ENCODE measurements around the gene PCCA.

Gene PCCA

GRCh38 chr13:100532090-100532766 lies 443.3 kb downstream of the PCCA start:
- DNase-seq = no peak

DNA sequence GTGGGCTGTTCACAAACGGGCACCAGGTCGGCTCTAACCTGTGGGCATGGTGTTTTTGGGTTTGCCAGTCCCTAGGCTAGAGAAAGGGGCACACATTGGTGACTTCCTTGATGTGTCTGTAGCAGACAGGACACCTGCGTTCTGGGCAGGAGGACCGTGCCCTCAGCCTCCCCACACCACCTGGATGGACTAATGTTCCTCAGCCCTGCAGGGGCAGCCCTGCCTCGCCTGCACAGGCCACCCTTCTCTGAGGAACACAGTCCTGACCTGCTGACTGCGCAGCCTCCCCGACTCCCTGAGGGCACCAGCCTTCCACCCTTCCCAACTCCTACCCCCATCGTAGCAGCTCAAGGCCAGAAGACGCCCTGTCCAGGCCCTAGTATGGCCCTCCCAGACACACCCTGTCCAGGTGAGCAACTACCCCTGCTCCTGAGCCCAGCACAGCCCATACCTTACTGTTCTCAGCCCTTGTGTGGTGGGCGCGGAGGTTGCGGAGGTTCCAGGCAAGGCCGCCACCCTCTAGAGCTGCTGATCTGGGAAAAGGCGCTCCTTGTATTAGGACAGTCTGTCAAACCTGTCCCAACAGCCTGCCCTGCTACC lies 444.0 kb downstream of the PCCA start:
- DNase-seq = no peak

DNA sequence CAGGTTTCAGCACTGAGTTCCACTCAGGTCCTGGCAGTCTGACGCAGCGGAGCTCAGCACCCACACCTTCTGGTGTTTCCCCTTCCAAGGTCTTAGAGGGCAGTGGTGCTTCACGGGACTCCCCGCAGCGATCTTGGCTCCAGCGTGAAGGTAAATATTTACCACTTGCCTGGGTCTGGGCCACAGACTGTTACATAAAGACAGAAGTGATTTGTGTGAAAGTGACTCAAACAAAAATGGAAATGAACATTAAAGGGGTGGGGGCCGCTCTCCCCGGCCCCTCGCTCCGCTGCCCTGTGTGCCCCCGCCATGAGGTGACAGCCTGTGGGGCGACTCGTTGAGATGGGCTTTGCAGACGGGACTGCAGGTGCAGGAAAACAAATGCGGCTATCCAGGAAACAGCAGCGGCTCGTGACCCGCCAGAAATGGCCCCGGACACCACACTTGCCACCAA lies 444.7 kb downstream of the PCCA start:
- no peak for DNase-seq

DNA sequence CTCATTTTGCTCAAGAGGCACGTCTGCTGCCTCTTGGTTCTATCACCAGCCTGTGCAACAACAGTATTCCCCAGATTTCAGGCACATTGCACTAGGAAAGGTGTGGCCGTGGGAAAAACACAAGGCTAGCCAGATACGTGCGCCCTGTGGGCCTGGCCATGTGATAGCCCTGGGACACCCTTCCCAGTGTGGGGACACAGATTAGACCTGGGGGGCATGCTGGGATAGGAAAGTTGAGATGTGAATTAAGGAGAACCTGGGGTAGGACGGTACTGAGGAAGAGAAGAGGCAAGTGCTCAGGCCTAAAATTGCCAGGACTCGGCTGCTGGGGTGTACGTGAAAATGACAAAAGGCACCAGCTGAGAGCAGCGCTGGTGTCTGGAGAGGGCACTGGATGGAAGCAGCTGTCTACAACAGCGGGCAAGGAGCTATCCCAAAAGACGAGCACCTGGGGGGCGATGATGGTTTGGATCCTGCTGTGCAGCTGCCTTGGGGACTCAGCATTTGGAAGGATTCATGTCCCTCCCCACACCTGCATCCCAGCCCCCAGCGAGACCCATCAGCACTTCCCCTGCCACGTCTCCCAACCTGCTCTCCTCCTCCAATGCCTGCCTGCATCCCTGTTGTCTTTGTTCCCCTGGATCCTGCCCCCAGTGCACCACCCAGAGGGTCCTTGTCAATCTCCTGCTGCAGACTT lies 445.4 kb downstream of the PCCA start:
- no peak for DNase-seq

DNA sequence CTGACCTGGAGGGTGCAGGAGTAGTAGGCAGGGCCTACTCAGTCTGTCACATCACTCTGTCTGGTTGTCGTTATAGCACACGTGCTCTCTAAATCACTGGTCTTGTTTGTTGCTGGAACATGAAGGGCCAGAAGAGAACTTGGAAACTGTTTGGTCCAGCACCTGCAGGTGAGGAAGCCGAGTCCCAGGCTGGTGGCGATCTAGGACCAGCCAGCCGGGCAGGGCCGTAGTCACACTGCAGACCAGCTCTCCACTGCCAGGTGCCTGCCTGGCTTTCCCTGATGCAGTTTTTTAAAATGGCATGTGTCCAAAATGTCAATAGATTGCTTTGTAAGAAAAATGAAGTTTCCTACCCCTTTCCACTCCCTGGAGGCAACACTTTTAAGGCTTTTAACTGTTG lies 446.0 kb downstream of the PCCA start:
- no peak for DNase-seq

- no peak for DNase-seq
These were observed 446.7 kb downstream of the PCCA start for GRCh38 chr13:100535426-100536135.

DNA sequence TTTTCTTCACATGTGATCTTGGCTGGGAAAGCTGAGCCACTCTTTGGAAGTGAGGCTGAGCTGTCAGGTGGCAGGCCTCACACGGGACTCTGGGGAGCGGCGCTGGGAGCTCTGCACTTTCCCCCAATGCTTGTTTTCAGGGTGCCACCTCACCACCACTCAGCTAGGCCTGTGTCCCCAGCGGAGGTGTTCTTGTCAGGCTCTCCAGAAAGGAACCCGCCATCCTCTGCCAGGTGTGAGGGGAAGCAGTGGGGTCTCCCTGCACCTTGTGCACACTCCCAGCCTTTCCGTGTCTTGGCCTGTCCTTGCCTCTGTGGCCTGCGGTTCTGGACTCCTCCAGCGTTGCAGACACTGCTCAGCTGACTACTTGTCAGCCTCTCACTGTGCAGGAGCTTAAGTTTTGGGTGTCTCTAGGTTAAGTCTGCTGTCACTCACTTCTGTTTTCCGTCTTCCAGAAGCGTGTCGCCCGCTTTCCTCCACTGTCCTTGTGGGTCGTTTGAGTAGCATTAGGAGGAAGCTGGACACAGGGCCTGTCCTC lies 447.8 kb downstream of the PCCA start:
- DNase-seq = no peak

DNA sequence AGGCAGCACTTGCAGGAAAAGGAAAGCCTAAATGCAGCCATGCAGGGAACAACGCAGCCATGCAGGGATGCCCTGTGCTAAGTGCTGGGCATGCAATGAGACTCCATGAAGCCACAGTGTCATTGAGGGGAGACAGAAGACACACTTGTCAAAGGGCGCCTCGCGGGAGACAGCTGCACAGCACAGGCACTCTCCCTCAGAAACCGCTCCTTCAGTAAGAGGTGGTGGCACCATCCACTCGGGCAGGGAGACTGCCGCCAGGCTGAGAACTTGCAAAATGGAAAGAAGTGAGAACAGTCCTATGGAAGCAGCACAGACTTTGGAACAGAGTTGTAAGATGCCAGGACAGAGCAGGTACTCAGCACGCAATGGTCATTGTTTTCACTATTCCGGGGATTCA lies 448.6 kb downstream of the PCCA start:
- DNase-seq = no peak

- no peak for DNase-seq
These were observed 449.1 kb downstream of the PCCA start for GRCh38 chr13:100537951-100538462.

GRCh38 chr13:100540621-100541020 lies 451.7 kb downstream of the PCCA start:
- DNase-seq = no peak

DNA sequence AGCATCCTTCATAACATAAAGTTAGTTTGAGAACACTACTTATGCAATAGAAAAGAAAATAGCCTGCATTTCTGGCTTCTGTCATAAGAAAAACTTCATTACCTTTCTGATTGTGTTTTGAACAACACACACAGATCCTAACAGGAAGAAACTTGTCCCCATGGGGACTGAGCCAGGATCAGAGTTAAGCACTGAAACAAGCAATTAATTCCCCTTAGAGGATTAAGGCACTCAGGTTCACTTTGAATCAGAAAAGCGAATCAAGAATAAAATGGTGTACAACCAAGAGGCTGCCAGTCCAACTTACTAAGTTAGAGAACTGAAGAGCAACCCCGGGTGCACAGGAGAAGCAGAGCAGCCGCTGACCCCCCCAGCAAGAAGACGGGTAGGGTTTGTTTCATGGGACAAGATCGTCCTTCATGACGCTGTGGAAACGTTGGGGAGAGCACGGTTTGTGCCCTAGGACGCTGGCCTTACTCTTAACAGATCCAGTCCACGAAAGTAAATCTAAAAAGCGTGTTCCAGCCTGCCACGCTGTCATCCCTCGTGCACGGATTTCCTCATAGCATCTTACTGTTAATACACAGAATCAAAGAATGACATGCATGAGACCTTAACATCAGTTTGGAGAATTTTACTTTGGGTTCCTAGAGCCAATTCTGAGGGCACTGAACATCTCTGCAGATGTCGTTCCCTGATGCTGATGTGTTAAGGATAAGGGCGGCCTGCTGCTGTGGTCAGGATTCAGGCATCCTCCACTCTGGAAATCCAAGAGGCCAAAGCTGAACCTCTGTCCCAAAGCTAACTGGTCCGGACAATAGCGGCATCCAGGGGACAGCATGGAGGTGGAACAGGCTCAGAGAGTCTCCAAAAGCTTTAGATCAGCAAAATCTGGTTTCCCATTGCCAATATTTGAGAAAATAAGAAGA lies 453.3 kb downstream of the PCCA start:
- no peak for DNase-seq

DNA sequence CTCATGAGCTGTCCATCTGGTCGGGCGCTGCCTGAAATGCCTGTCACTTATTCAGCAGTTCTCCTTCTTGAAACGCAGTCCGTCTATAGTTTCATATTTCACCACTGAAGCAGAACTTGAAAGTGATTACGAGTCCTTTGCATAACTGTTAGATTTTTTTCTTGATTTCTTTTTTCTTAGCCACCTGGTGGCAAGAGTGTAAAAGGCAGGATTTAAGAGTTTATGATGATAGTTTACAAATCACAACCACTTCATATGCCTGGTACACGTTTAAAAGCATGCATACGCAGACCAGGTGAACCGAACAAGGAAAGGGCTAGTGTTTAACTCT lies 453.9 kb downstream of the PCCA start:
- DNase-seq = no peak

- DNase-seq = no peak
These were observed 455.1 kb downstream of the PCCA start for GRCh38 chr13:100543872-100544602.

DNA sequence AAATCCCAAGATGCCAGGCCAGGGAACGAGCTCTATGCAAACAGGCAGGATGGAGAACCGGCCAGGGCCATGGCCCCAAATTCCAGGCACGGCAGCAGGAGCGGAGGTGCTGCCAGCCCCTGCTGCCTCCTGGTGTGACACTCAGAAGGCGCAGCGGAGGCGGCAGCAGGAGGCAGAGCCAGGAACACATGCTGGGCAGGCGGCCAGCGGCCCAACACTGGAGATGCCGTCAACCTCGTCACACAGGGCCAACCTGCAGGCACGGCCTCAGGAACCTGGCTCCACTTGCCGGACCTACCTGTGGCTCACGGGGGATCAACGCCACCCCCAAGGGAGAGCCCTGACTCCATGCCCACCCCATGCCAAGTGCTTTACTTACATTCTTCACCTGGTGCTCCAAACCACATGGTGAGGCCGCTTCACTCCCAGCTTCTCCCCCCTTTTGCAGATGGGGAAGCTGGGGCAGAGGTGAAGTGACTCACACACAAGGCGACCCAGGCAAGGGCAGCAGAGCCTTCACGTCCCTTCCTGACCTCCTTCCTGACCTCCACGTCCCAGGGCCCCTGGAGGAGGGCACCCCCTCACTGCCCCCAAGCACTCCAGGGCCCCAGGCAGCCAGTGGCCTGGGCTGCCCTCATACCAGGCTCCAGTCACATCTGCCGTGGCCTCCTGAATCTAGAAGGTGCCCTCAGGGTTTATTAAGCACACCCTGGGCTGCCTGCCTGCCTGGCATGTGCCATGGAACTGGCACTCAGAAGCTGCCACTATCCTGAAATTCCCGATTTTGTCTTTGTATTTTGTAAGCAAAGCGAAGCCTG lies 456.2 kb downstream of the PCCA start:
- no peak for DNase-seq

DNA sequence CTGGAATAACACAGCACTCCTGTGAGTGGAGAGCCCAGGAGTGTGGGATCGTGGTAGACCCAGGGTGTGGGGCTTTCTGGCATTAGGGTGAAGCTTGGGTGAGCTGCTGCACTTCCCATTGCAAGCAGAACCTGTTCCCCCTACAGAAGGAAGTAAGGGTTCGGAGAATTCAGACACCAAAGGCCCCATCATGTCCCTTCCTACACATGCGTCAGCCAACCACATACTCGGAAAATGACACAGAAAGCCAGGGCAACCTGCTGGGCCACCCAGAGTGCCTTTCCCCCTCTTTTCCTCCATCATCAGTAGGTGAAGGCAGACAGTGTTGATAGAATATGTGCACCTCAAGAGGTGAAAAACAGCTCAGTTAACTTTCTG lies 456.8 kb downstream of the PCCA start:
- DNase-seq = no peak

DNA sequence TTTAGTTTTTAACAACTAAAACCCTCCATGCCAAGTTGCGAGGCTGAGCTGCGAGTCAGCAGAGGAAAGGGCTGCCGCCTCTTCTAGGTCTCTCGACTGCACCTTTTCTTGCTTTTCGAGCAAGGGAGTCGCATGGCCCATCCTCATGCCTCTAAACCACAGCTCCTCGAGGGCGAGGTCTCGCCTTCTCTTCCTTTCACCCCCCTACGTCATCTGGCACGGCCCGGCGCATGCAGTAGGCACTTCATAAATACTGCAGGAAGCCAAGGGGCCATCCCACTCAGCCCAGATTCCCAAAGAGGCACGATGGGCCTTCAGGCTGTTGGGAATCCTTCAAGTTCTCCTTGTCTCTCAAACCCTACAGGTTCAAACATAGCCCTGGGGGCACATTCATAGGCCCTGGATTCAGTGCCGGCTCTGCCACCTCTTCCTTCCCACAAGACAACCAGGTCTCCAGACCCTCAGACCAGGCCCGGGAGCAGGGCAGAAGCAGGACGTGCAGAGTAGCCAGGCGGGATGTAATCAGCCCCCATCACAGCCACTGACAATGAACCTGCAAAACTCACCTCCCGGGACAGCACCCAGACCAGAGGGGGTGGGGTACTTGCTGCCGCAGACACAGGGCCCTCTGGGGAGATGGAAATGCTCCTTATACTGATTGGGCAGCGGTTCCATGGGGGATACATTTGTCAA lies 458.0 kb downstream of the PCCA start:
- no peak for DNase-seq

DNA sequence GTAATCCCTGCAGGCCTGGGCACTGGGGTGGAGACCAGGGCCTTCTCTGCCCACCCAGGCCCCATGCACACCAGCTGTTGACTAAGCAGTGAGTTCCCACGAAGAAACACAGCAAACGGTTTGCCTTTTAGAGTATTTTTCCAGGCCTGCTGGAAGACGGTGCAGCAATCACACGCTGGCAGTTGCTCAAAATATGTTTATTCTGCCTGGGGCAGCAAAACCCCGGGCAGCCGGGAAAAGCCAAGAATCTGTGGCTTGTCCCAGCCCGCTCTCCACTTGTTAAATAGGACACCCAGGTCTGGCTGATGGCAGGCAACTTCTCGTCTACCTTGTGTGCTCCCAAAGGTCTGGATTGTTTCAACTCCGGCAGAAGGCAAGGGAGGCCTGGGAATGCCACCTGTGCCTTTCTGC lies 458.9 kb downstream of the PCCA start:
- DNase-seq = no peak

DNA sequence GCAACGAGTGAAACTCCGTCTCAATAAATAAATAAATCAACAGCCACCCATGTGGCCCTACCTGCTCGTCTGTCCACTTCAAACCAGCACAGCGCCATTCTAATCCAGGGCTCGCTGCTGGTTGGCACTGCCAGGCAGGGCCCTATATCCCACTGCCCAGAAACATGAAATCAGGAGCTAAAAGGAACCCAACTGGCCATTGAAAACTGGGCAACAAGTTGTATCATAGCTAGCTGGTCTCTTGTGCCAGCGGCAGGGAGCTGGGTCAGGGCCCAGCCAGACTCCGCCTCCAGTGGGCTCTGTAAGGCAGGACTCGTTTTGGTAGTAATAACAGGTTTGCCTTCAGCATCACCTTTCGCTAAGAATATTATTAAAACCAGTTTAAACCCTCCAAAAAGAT lies 460.4 kb downstream of the PCCA start:
- no peak for DNase-seq

GRCh38 chr13:100552755-100553154 lies 463.9 kb downstream of the PCCA start:
- DNase-seq = no peak

DNA sequence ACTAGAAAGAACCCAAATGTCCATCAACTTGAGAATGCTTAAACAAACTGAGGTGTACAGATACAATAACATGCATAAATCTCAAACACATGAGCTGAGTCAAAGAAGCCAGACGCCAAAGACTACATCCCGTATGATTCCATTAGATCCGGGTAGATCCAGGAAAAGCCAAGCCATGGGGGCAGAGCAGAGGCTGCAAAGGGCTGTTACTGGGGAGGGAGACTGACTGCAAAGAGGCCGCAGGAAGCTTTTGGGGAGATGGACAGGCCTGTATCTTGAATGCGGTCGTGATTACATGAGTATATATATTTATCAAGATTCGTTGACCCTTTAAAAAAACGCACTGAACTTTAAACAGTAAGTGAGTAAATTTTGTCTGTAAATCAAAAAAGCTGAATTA lies 471.0 kb downstream of the PCCA start:
- DNase-seq = no peak

Data from GDM1 (cell line).